Neural progenitor cell (in vitro differentiated cells): Measurements from ENCODE around the gene E2F8. TPM values are rescaled to one million over a fixed set of nuclear protein-coding genes. Genes with fewer than 3 reads are reported as not detected.

Experiments
- DNase-seq: peaks from one replicate; pipeline ENCODE4 v3.0.0-alpha.2; 2016; ENCODE audit warnings: low spot score
- H2AFZ ChIP-seq: fragments of 200-600 bp; sonication (generic); replicated peaks from 2 replicates; pipeline ENCODE4 v1.6.1; 2016; ENCODE audit warnings: antibody characterized with exemption
- H3F3A ChIP-seq: fragments of 200-600 bp; sonication (generic); 2 replicates; pipeline ENCODE4 v1.6.1; 2016; ENCODE audit warnings: antibody characterized with exemption, low read depth
- H3K27ac ChIP-seq: fragments of 200-600 bp; sonication (generic); 2 replicates; pipeline ENCODE4 v1.5.1; 2016; ENCODE audit warnings: mild to moderate bottlenecking
- H3K27me3 ChIP-seq: fragments of 200-600 bp; sonication (generic); 2 replicates; pipeline ENCODE4 v1.6.1; 2016; ENCODE audit warnings: mild to moderate bottlenecking, moderate library complexity
- H3K36me3 ChIP-seq: fragments of 200-600 bp; sonication (generic); 2 replicates; pipeline ENCODE4 v1.5.1; 2016
- H3K4me1 ChIP-seq: fragments of 200-600 bp; sonication (generic); 2 replicates; pipeline ENCODE4 v1.6.1; 2016; ENCODE audit warnings: mixed run types
- H3K4me2 ChIP-seq: fragments of 200-600 bp; sonication (generic); 2 replicates; pipeline ENCODE4 v1.6.1; 2016
- H3K4me3 ChIP-seq: fragments of 200-600 bp; sonication (generic); 2 replicates; pipeline ENCODE4 v1.5.1; 2016
- H3K79me2 ChIP-seq: fragments of 200-600 bp; sonication (generic); 2 replicates; pipeline ENCODE4 v1.6.1; 2016; ENCODE audit warnings: low read depth
- H3K9ac ChIP-seq: fragments of 200-600 bp; sonication (generic); 2 replicates; pipeline ENCODE4 v1.6.1; 2016
- H3K9me3 ChIP-seq: fragments of 200-600 bp; sonication (generic); 2 replicates; pipeline ENCODE4 v1.5.1; 2016; ENCODE audit warnings: low read depth
- H4K20me1 ChIP-seq: fragments of 200-600 bp; sonication (generic); 2 replicates; pipeline ENCODE4 v1.6.1; 2016; ENCODE audit warnings: low read depth
- H3K27ac Mint-ChIP-seq: 3 replicates; pipeline ENCODE4 v1.8.0; 2021; ENCODE audit warnings: mixed read lengths
- H3K27me3 Mint-ChIP-seq: 2 replicates; pipeline ENCODE4 v1.8.0; 2022; ENCODE audit warnings: low read depth, mild to moderate bottlenecking, inconsistent platforms, moderate library complexity, mixed read lengths; ENCODE audit not compliant: insufficient read depth
- H3K36me3 Mint-ChIP-seq: 3 replicates; pipeline ENCODE4 v1.8.0; 2021; ENCODE audit warnings: mixed read lengths
- H3K4me1 Mint-ChIP-seq: 3 replicates; pipeline ENCODE4 v1.8.0; 2021; ENCODE audit warnings: mixed read lengths
- H3K4me3 Mint-ChIP-seq: 3 replicates; pipeline ENCODE4 v1.8.0; 2021; ENCODE audit warnings: mild to moderate bottlenecking, moderate library complexity, mixed read lengths
- H3K9me3 Mint-ChIP-seq: 3 replicates; pipeline ENCODE4 v1.8.0; 2020; ENCODE audit warnings: mixed read lengths
- EZH2 ChIP-seq: fragments of 200-600 bp; sonication (generic); IDR thresholded peaks from 2 replicates; pipeline ENCODE4 v1.6.1; 2017; ENCODE audit warnings: antibody characterized with exemption, mild to moderate bottlenecking, moderate library complexity
- EZH2phosphoT487 ChIP-seq: fragments of 200-600 bp; sonication (generic); IDR thresholded peaks from 2 replicates; pipeline ENCODE4 v1.6.1; 2017; ENCODE audit warnings: antibody characterized with exemption
- total RNA-seq: library from RNA; depleted of rRNA; stranded (reverse); fragments of >200 nt; gene quantifications from 2 replicates; pipeline ENCODE4 v1.2.3, GENCODE V29; 2015; ENCODE audit warnings: low replicate concordance
- TF ChIP-seq, protein P1 (sequence below): fragments of 200-600 bp; sonication (generic); IDR thresholded peaks from 2 replicates; pipeline ENCODE4 v1.5.1; 2017; ENCODE audit warnings: antibody characterized with exemption, mild to moderate bottlenecking

The E2F8 gene
- total RNA-seq, 1 donor from 2014 or later, result 5.7 TPM

DNA sequence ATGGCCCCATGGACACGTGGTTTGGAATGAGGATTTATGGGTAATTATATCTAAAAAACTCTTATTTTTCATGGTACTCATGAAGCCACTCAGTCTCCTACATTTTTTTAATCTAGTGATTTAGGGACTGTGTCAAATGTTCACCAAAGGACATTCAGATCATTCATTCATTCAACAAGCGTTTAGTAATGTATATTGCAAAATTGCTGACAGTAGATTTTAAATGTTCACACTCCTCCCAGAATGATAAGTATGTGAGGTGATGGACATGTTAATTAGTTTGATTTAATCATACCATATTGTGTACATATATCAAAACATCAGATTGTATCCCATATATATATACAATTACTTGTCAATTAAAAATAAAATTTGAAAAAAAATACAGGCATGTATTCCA is 40.8 kb upstream of the E2F8 start:
- Histone ChIP-seq H3K27me3 (no peaks in the 10 kb centered on the region), H3K36me3 (no peaks in the 10 kb centered on the region), H4K20me1 (no peaks in the 10 kb centered on the region), H3K4me1 (peaks cover 11% of the 10 kb centered on the region), H2AFZ (no peak overlapping the region), H3K4me3 (no peak overlapping the region), H3F3A (no peaks in the 10 kb centered on the region), H3K9ac (no peak overlapping the region), H3K79me2 (no peaks in the 10 kb centered on the region), H3K9me3 (no peaks in the 10 kb centered on the region), H3K27ac (no peak overlapping the region), H3K4me2 (no peak overlapping the region)
- no peak for DNase-seq
- Mint-ChIP-seq H3K27me3 (peaks cover 25% of the 10 kb centered on the region), H3K36me3 (no peaks in the 10 kb centered on the region), H3K27ac (no peak overlapping the region), H3K4me1 (peaks cover 24% of the 10 kb centered on the region), H3K9me3 (no peaks in the 10 kb centered on the region), H3K4me3 (no peak overlapping the region)
- TF ChIP-seq EZH2 (no peak), EZH2phosphoT487 (no peak)
- TF ChIP-seq, protein P1, sequence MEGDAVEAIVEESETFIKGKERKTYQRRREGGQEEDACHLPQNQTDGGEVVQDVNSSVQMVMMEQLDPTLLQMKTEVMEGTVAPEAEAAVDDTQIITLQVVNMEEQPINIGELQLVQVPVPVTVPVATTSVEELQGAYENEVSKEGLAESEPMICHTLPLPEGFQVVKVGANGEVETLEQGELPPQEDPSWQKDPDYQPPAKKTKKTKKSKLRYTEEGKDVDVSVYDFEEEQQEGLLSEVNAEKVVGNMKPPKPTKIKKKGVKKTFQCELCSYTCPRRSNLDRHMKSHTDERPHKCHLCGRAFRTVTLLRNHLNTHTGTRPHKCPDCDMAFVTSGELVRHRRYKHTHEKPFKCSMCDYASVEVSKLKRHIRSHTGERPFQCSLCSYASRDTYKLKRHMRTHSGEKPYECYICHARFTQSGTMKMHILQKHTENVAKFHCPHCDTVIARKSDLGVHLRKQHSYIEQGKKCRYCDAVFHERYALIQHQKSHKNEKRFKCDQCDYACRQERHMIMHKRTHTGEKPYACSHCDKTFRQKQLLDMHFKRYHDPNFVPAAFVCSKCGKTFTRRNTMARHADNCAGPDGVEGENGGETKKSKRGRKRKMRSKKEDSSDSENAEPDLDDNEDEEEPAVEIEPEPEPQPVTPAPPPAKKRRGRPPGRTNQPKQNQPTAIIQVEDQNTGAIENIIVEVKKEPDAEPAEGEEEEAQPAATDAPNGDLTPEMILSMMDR, result no peak

DNA sequence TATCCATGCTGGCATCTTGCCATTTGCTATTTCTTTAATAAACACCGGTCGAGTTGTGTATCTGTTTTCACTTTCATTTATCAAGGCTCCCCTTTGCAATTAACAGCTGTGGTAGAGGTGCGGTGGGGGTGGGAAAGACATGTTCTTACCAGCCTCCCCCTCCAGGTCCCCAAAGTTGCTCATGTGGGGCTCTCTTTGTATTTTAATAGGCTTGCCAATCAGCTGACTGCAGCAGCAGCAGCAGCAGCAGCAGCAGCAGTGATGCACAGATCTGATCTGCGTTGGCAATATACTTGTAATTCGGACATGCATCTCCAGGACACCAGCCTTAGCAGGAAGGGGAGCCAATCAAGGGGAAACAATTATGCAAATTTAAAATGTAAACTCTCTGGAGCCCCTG is 40.3 kb upstream of the E2F8 start:
- H3K36me3 ChIP-seq, result no peaks in the 10 kb centered on the region
- H3K9me3 ChIP-seq, result no peaks in the 10 kb centered on the region
- no peak overlapping the region for H3K9ac ChIP-seq
- H2AFZ ChIP-seq, result no peak overlapping the region
- H3K4me1 ChIP-seq, result peaks cover 11% of the 10 kb centered on the region
- no peaks in the 10 kb centered on the region for H3K79me2 ChIP-seq
- Mint-ChIP-seq H3K4me3 (no peak overlapping the region), H3K27me3 (peaks cover 25% of the 10 kb centered on the region), H3K9me3 (no peaks in the 10 kb centered on the region), H3K36me3 (no peaks in the 10 kb centered on the region), H3K4me1 (peaks cover 24% of the 10 kb centered on the region), H3K27ac (no peak overlapping the region)
- DNase-seq, result no peak
- H3K4me3 ChIP-seq, result no peak overlapping the region
- TF ChIP-seq, protein P1, result no peak
- no peak for TF ChIP-seq EZH2
- TF ChIP-seq EZH2phosphoT487, result no peak
- peak overlapping the region; percentile 52 for H3K4me2 ChIP-seq
- no peaks in the 10 kb centered on the region for H4K20me1 ChIP-seq
- H3K27ac ChIP-seq, result no peak overlapping the region
- no peaks in the 10 kb centered on the region for H3F3A ChIP-seq
- no peaks in the 10 kb centered on the region for H3K27me3 ChIP-seq

DNA sequence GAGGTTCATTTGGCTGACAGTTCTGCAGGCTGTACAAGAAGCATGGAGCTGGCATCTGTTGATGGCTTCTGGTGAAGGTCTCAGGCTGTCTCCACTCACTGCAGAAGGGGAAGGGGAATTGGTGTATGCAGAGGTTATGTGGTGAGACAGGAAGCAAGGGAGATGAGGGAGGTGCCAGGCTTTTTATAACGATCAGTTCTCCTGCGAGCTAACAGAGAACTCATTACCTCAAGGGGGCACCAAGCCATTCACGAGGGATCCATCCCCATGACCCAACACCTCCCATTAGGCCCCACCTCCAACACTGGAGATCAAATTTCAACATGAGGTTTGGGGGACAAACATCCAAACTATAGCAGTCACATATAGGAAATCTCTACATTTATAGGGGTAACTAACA is 38.7 kb upstream of the E2F8 start:
- H3K4me3 Mint-ChIP-seq, result no peak overlapping the region
- H4K20me1 ChIP-seq, result no peaks in the 10 kb centered on the region
- H3K4me1 Mint-ChIP-seq, result peaks cover 20% of the 10 kb centered on the region
- no peak for TF ChIP-seq EZH2
- no peak overlapping the region for H3K4me2 ChIP-seq
- H3K27me3 ChIP-seq, result no peaks in the 10 kb centered on the region
- no peaks in the 10 kb centered on the region for H3K36me3 Mint-ChIP-seq
- no peak for DNase-seq
- no peak overlapping the region for H3K9ac ChIP-seq
- H2AFZ ChIP-seq, result no peak overlapping the region
- H3K9me3 ChIP-seq, result no peaks in the 10 kb centered on the region
- no peaks in the 10 kb centered on the region for H3F3A ChIP-seq
- H3K27me3 Mint-ChIP-seq, result peaks cover 23% of the 10 kb centered on the region
- no peak overlapping the region for H3K27ac Mint-ChIP-seq
- H3K36me3 ChIP-seq, result no peaks in the 10 kb centered on the region
- no peak overlapping the region for H3K27ac ChIP-seq
- H3K79me2 ChIP-seq, result no peaks in the 10 kb centered on the region
- H3K4me3 ChIP-seq, result no peak overlapping the region
- H3K9me3 Mint-ChIP-seq, result no peaks in the 10 kb centered on the region
- peaks cover 11% of the 10 kb centered on the region for H3K4me1 ChIP-seq

DNA sequence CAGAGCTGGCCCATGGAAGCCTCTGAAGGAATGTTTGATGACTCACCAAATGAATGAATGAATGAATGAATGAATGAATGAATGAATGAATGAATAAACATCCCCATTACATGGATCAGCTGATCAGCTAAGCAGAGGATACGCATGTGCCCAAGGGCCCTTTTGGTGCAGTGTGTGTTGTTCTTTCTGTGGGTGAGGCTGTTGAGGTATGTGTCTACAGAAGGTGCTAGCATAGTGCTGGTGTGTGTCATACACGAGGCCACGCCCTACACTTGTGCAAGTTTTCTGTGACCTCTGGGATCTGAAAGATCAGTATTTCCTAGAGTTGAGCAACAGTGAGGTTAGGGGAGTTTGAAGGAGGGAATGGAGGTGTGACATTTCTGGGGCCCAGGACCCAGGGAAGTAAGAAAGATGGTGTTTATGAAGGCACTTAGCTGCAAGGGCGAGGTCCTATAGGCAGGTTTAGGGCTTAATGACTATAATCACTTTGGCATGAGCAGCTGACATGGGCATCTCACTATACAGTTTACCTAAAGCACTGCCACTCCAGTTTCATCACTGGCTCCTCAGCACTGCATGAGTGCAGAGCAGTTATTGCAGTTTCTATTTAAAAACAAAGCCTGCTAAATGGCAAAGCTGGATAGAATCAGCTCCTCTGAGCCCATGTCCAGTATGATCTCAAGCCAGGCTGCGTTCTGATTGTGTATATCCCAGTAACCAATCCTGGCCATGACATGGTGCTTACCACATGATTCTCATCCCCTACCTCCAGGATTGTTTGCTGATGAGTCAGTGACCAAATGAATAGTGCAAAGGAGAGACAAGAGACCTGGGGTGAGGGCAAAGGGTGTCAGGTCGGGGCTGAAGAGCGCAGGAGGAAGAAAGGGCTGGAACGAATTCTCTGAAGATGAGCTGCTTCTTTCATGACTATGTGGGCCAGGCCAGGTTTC is 36.4 kb upstream of the E2F8 start:
- Mint-ChIP-seq H3K27me3 (peaks cover 20% of the 10 kb centered on the region), H3K36me3 (no peaks in the 10 kb centered on the region), H3K4me1 (peaks cover 10% of the 10 kb centered on the region), H3K27ac (no peak overlapping the region), H3K4me3 (no peak overlapping the region), H3K9me3 (no peaks in the 10 kb centered on the region)
- H3K27ac ChIP-seq, result no peak overlapping the region
- DNase-seq, result no peak
- H4K20me1 ChIP-seq, result no peaks in the 10 kb centered on the region
- H2AFZ ChIP-seq, result no peak overlapping the region
- H3K27me3 ChIP-seq, result no peaks in the 10 kb centered on the region
- TF ChIP-seq, protein P1, result no peak
- TF ChIP-seq EZH2phosphoT487 (no peak), EZH2 (no peak)
- no peak overlapping the region for H3K4me2 ChIP-seq
- no peak overlapping the region for H3K9ac ChIP-seq
- no peaks in the 10 kb centered on the region for H3F3A ChIP-seq
- H3K36me3 ChIP-seq, result no peaks in the 10 kb centered on the region
- H3K4me3 ChIP-seq, result no peak overlapping the region
- H3K9me3 ChIP-seq, result no peaks in the 10 kb centered on the region
- H3K4me1 ChIP-seq, result peaks cover 11% of the 10 kb centered on the region
- H3K79me2 ChIP-seq, result no peaks in the 10 kb centered on the region
